Smooth muscle cell (in vitro differentiated cells): ENCODE results near the gene ODAD4. TPM values are rescaled to one million over a fixed set of nuclear protein-coding genes. Genes with fewer than 3 reads are reported as not detected.

ENCODE experiments used
- DNase-seq: peaks from one replicate; lab custom pipeline; 2025; ENCODE audit not compliant: unreplicated experiment; lab: John Stamatoyannopoulos, UW
- H2AFZ ChIP-seq: fragments of 200-600 bp; sonication (generic); 2 replicates; pipeline ENCODE4 v1.6.0; 2016; ENCODE audit warnings: antibody characterized with exemption, low read depth, mild to moderate bottlenecking
- H3F3A ChIP-seq: fragments of 200-600 bp; sonication (generic); 2 replicates; pipeline ENCODE4 v1.6.0; 2017; ENCODE audit warnings: antibody characterized with exemption, low read depth
- H3K27ac ChIP-seq: fragments of 200-600 bp; sonication (generic); 2 replicates; pipeline ENCODE4 v1.5.1; 2016; ENCODE audit warnings: low read depth, mild to moderate bottlenecking
- H3K27me3 ChIP-seq: fragments of 200-600 bp; sonication (generic); 2 replicates; pipeline ENCODE4 v1.6.1; 2016; ENCODE audit warnings: low read depth, mild to moderate bottlenecking
- H3K36me3 ChIP-seq: fragments of 200-600 bp; sonication (generic); 2 replicates; pipeline ENCODE4 v1.5.1; 2016; ENCODE audit warnings: low read depth
- H3K4me1 ChIP-seq: fragments of 200-600 bp; sonication (generic); 2 replicates; pipeline ENCODE4 v1.5.1; 2016; ENCODE audit warnings: low read depth
- H3K4me2 ChIP-seq: fragments of 200-600 bp; sonication (generic); 2 replicates; pipeline ENCODE4 v1.6.0; 2016; ENCODE audit warnings: mild to moderate bottlenecking
- H3K4me3 ChIP-seq: fragments of 200-600 bp; sonication (generic); 2 replicates; pipeline ENCODE4 v1.5.1; 2016; ENCODE audit warnings: mild to moderate bottlenecking
- H3K79me2 ChIP-seq: fragments of 200-600 bp; sonication (generic); 2 replicates; pipeline ENCODE4 v1.6.0; 2016; ENCODE audit warnings: low read depth, mild to moderate bottlenecking
- H3K9ac ChIP-seq: fragments of 200-600 bp; sonication (generic); 2 replicates; pipeline ENCODE4 v1.6.0; 2016; ENCODE audit warnings: low read depth
- H3K9me3 ChIP-seq: fragments of 200-600 bp; sonication (generic); replicated peaks from 2 replicates; pipeline ENCODE4 v1.5.1; 2016; ENCODE audit warnings: low read depth
- H4K20me1 ChIP-seq: fragments of 200-600 bp; sonication (generic); 2 replicates; pipeline ENCODE4 v1.6.0; 2016; ENCODE audit warnings: low read depth
- WGBS: methylation state at CpG from one replicate; pipeline ENCODE4 v1.1.7; 2016; ENCODE audit warnings: low lambda C conversion rate; 5-methylcytosine and 5-hydroxymethylcytosine counted together
- polyA plus RNA-seq: library from polyadenylated mRNA; unstranded; fragments of >200 nt; fragmentation: Nextera tagmentation; extraction: Ambion mirVana; gene quantifications from 2 replicates; pipeline ENCODE4 v1.2.1, GENCODE V29; 2016
- total RNA-seq: library from RNA; depleted of rRNA; stranded (reverse); fragments of >200 nt; gene quantifications from 2 replicates; pipeline ENCODE4 v1.2.3, GENCODE V29; 2014
- TF ChIP-seq, protein P1 (sequence below): fragments of 200-600 bp; sonication (generic); IDR thresholded peaks from 2 replicates; pipeline ENCODE4 v1.5.1; 2017; ENCODE audit warnings: borderline replicate concordance, mild to moderate bottlenecking, antibody characterized with exemption; ENCODE audit not compliant: insufficient read depth, poor library complexity, severe bottlenecking

Gene ODAD4
- total and polyA plus RNA-seq, 2 experiments from 2014 or later = 1.5 to 3.2 TPM

DNA sequence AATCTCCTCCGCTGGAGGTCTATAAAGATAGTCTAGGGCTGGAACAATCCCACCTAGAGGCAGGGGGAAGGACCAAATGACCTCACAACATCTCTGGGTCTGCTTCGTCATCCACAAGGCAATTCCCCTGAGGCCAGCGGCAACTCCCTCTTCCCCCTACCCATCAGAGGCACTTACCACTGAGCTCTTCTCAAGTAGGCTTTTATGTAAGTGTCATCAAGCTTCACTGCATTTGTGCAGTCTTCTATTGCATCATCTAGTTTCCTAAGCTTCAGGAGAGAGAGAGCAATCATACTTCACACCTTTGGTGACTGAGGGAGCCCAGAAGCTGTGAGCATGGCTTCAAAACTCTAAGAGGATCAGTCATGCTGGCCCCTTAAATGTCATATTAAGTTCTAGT is 57.2 kb downstream of the ODAD4 start:
- Histone ChIP-seq H3K9me3 (no peaks in the 10 kb centered on the region), H3K36me3 (peaks cover 20% of the 10 kb centered on the region)

DNA sequence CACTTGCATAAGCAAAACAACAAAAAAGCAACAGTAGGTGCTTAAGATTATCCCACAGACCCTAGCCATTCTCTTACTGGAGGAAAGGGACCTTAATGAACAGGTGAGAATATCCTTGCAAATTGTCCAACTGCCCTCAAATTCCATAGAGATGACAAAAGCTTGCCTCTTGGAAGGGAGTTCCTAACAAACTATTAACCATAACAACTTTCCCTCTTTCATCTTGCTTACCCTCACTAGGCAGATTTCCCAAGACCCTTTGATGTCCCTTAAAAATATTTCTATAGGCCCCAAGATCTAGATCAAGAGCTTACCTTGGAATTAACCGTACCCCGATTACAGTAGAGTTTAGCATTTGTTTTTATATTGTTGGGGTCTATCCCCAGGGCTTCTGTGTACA is 58.0 kb downstream of the ODAD4 start:
- no peak overlapping the region for H3K4me3 ChIP-seq
- H3K9me3 ChIP-seq = no peaks in the 10 kb centered on the region
- peaks cover 27% of the 10 kb centered on the region for H3K36me3 ChIP-seq
- H3K27me3 ChIP-seq = no peaks in the 10 kb centered on the region
- H3K27ac ChIP-seq = no peak overlapping the region
- TF ChIP-seq, protein P1, sequence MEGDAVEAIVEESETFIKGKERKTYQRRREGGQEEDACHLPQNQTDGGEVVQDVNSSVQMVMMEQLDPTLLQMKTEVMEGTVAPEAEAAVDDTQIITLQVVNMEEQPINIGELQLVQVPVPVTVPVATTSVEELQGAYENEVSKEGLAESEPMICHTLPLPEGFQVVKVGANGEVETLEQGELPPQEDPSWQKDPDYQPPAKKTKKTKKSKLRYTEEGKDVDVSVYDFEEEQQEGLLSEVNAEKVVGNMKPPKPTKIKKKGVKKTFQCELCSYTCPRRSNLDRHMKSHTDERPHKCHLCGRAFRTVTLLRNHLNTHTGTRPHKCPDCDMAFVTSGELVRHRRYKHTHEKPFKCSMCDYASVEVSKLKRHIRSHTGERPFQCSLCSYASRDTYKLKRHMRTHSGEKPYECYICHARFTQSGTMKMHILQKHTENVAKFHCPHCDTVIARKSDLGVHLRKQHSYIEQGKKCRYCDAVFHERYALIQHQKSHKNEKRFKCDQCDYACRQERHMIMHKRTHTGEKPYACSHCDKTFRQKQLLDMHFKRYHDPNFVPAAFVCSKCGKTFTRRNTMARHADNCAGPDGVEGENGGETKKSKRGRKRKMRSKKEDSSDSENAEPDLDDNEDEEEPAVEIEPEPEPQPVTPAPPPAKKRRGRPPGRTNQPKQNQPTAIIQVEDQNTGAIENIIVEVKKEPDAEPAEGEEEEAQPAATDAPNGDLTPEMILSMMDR = no peak
- no peaks in the 10 kb centered on the region for H3K4me1 ChIP-seq
- DNase-seq = no peak
- H4K20me1 ChIP-seq = peaks cover 6% of the 10 kb centered on the region
- no peak overlapping the region for H3K4me2 ChIP-seq
- H2AFZ ChIP-seq = no peak overlapping the region
- peaks cover 7% of the 10 kb centered on the region for H3F3A ChIP-seq
- WGBS = 90% methylated on average over 2 of the region's 2 CpGs
- no peak overlapping the region for H3K9ac ChIP-seq
- no peaks in the 10 kb centered on the region for H3K79me2 ChIP-seq

More for the DNA sequence above, 57.2 kb downstream of the ODAD4 start:
- no peaks in the 10 kb centered on the region for H3K4me1 ChIP-seq
- TF ChIP-seq, protein P1 = no peak
- peaks cover 9% of the 10 kb centered on the region for H3F3A ChIP-seq
- DNase-seq = no peak
- peaks cover 4% of the 10 kb centered on the region for H4K20me1 ChIP-seq
- H3K79me2 ChIP-seq = no peaks in the 10 kb centered on the region
- no peak overlapping the region for H3K27ac ChIP-seq
- H2AFZ ChIP-seq = no peak overlapping the region
- no peak overlapping the region for H3K4me3 ChIP-seq
- no peak overlapping the region for H3K4me2 ChIP-seq
- no peaks in the 10 kb centered on the region for H3K27me3 ChIP-seq
- H3K9ac ChIP-seq = no peak overlapping the region
- WGBS = 77% methylated on average over 3 of the region's 3 CpGs

DNA sequence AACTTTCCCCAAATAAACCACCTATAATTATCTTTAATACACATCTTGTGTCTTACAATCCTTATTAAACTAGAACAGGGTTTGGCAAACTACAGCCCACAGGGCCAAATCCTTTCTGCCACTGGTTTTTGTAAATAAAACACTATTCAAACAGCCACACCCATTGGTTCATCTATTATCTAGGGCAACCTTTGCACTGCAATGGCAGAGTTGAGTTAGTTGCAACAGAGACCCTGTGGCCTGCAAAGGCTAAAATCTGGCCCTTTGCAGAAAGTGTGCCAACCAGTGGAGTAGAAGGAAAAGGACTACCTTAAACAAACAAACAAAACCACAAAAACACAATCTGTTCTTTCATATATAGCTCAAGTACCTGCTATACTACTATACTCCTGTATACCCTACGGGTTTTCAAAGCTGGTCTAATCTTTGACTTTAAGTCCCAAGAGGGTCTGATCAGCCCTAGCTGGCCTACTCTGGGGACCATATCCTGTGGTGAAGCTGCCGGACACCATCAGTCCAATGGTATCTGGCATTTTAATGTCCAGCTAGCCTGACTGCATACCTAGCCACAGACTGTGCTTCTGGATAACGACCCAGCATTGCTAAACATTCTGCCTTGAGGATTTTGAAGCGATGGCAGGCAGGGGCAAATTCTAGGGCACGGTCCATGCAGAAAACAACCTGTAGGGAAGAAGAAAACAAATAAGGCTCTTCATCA is 59.4 kb downstream of the ODAD4 start:
- Histone ChIP-seq H3K4me2 (no peak overlapping the region), H4K20me1 (peaks cover 10% of the 10 kb centered on the region), H3F3A (no peaks in the 10 kb centered on the region), H3K36me3 (peaks cover 29% of the 10 kb centered on the region), H3K79me2 (no peaks in the 10 kb centered on the region), H3K9me3 (no peaks in the 10 kb centered on the region), H3K27ac (no peak overlapping the region), H3K4me3 (no peak overlapping the region), H3K27me3 (no peaks in the 10 kb centered on the region), H3K4me1 (no peaks in the 10 kb centered on the region), H2AFZ (no peak overlapping the region), H3K9ac (no peak overlapping the region)
- TF ChIP-seq, protein P1 = no peak
- WGBS = 80% methylated on average over 5 of the region's 5 CpGs
- no peak for DNase-seq

DNA sequence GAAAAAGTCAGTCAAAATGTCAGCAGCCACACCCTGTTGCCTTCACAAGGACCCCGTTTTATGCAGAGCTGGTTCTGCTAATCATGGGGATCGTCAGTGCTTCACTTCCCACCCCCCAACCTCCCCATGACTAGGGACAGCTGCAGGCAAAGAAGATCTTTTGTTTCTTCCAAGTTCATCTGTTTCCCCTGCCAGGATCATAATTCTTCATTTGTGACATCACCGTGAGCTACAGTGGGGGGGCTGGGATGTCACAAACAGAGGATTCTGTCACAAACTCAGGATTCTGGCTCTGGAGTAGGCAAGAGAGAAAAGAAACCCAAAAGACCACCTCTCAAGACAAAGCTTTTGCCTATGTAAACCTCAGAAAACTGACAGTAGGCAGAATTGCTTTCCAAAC is 62.2 kb downstream of the ODAD4 start:
- Histone ChIP-seq H3K9ac (no peak overlapping the region), H3K4me2 (no peak overlapping the region), H3K4me3 (no peak overlapping the region)

More for the DNA sequence above, 62.2 kb downstream of the ODAD4 start:
- Histone ChIP-seq H3F3A (no peaks in the 10 kb centered on the region), H2AFZ (no peak overlapping the region), H3K27me3 (no peaks in the 10 kb centered on the region), H3K36me3 (peaks cover 29% of the 10 kb centered on the region), H3K79me2 (no peaks in the 10 kb centered on the region), H4K20me1 (peaks cover 32% of the 10 kb centered on the region), H3K4me1 (no peaks in the 10 kb centered on the region), H3K27ac (no peak overlapping the region), H3K9me3 (no peaks in the 10 kb centered on the region)
- no peak for DNase-seq
- TF ChIP-seq, protein P1 = no peak
- WGBS = 84% methylated on average over 3 of the region's 3 CpGs
